MCF 10A (cell line): ENCODE measurements around the gene C1orf174. TPM values are rescaled to one million over a fixed set of nuclear protein-coding genes. Genes with fewer than 3 reads are reported as not detected.

Experiments used
- BruUV-seq: library from RNA; stranded (reverse); fragments of 400-500 nt; replicated peaks from 2 replicates; lab custom pipeline; 2021; lab: Mats Ljungman, UMichigan
- CTCF ChIA-PET: fragments of 300-600 bp; sonication (Branson Sonifier 250); formaldehyde crosslinking; extraction: SDS; loops from one replicate; lab custom pipeline; 2021; ENCODE audit warnings: antibody characterized with exemption, inconsistent platforms; lab: Yijun Ruan, JAX
- POLR2A ChIA-PET: fragments of 300-600, 350-650 bp; sonication (Branson Sonifier 250); formaldehyde crosslinking; extraction: SDS; loops from one replicate; lab custom pipeline; 2020; ENCODE audit warnings: antibody characterized with exemption, inconsistent platforms; lab: Yijun Ruan, JAX
- DNase-seq: peaks from one replicate; pipeline ENCODE4 v3.0.0-alpha.2; 2018; ENCODE audit not compliant: unreplicated experiment
- H3K27ac Mint-ChIP-seq: one replicate; pipeline ENCODE4 v1.8.0; 2022; ENCODE audit warnings: mild to moderate bottlenecking, low read depth, mixed read lengths; ENCODE audit not compliant: unreplicated experiment
- H3K27me3 Mint-ChIP-seq: one replicate; pipeline ENCODE4 v1.8.0; 2022; ENCODE audit warnings: mixed read lengths; ENCODE audit not compliant: insufficient read depth, unreplicated experiment
- H3K36me3 Mint-ChIP-seq: one replicate; pipeline ENCODE4 v1.8.0; 2022; ENCODE audit warnings: mild to moderate bottlenecking, moderate library complexity, mixed read lengths; ENCODE audit not compliant: insufficient read depth, unreplicated experiment
- H3K4me1 Mint-ChIP-seq: one replicate; pipeline ENCODE4 v1.8.0; 2022; ENCODE audit warnings: mixed read lengths; ENCODE audit not compliant: insufficient read depth, unreplicated experiment
- H3K4me3 Mint-ChIP-seq: one replicate; pipeline ENCODE4 v1.8.0; 2022; ENCODE audit warnings: mild to moderate bottlenecking, moderate library complexity, mixed read lengths; ENCODE audit not compliant: unreplicated experiment
- H3K9me3 Mint-ChIP-seq: one replicate; pipeline ENCODE4 v1.8.0; 2022; ENCODE audit warnings: mixed read lengths; ENCODE audit not compliant: unreplicated experiment
- CTCF ChIP-seq: fragments of 200-600 bp; IDR thresholded peaks from one replicate; pipeline ENCODE4 v1.8.0; 2022; ENCODE audit warnings: antibody characterized with exemption, mild to moderate bottlenecking; ENCODE audit not compliant: unreplicated experiment
- intact Hi-C: fragments of 100-400 bp; cut with micrococcal nuclease; formaldehyde crosslinking; loops from 2 replicates; pipeline ENCODE4 v1.14.1; 2022
- total RNA-seq: library from RNA; stranded (reverse); gene quantifications from 2 replicates; pipeline ENCODE4 v1.2.3, GENCODE V29; 2022

The C1orf174 gene
- total RNA-seq, 1 experiment from 2014 or later, result 24.4 TPM

GRCh38 chr1:3895279-3895950 is 4.7 kb downstream of the C1orf174 start:
- Mint-ChIP-seq H3K27me3 (no peaks in the 10 kb centered on the region), H3K4me3 (no peak overlapping the region), H3K4me1 (peaks cover 6% of the 10 kb centered on the region), H3K27ac (no peak overlapping the region), H3K36me3 (peaks cover 8% of the 10 kb centered on the region), H3K9me3 (peaks cover 8% of the 10 kb centered on the region)
- no peak for DNase-seq
- POLR2A ChIA-PET, result interaction anchor here (0.5 kb wide), 1 partner anchor 46 kb away, joined by 3 read pairs; no protein-coding TSS in a partner anchor
- intact Hi-C loops, result no loop called here
- no peak for TF ChIP-seq CTCF
- CTCF ChIA-PET, result interaction anchor here (0.8 to 1.8 kb wide), 2 partner anchors 10 to 37 kb away, joined by 4 to 6 read pairs; no protein-coding TSS in a partner anchor
- BruUV-seq, result no TSS peak

DNA sequence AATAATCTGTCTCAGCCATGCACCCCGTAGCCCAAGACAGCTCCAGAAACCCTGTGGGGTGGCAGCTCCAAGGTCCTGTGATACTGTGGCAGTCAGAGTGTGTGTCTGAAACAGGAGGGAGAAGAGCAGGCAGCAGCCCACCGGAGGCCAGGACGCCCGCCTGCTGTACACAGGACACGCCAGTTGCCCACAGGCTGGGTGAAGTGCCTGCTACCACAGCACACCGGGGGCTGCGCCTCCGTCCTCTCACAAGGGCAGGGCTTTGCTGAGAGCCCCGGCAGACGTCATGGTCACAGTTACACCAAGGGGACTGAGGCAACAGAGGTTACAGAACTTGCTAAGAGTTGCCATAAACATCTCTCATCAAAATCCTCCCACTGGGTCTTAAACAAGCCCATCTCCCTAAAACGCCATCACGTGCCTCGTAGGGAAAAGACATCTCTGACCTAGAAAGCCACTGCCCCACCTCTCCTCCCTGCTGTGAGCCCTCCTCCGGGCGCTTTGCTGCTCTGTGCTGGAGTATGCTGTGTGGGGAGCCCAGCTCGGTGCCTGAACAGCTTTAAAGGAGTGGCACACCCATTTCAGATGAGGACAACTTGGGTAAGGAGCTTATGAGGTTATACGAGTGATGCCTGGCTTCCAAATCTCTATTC is 5.3 kb downstream of the C1orf174 start:
- CTCF ChIA-PET, result interaction anchor here (1.8 kb wide), 1 partner anchor 37 kb away, joined by 6 read pairs; no protein-coding TSS in a partner anchor
- no peak overlapping the region for H3K4me3 Mint-ChIP-seq

DNA sequence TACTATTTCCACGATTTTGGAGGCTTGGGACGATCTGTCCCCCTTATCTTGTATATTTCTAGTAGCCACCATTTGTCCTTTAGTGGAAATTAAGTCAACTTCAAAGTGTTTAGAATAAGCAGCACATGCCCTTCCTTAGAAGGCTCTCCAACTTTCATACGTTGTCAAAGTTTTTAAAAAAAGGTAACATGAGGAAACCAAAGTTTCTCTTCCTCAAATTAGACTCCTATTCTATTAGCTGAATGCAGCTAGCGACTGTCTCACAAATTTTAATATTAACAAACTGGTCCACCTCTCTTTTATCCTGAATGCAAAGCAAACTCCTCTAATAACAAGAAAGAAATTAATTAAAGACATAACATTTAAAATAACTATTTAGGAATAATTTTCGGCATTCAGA is 6.9 kb downstream of the C1orf174 start:
- POLR2A ChIA-PET, result no interaction called here
- Mint-ChIP-seq H3K27me3 (no peaks in the 10 kb centered on the region), H3K4me1 (peaks cover 6% of the 10 kb centered on the region), H3K27ac (peak overlapping the region; percentile 35), H3K9me3 (peaks cover 8% of the 10 kb centered on the region), H3K36me3 (peaks cover 29% of the 10 kb centered on the region), H3K4me3 (no peak overlapping the region)
- intact Hi-C loops, result no loop called here
- CTCF ChIA-PET, result no interaction called here
- no peak for TF ChIP-seq CTCF
- BruUV-seq, result no TSS peak
- DNase-seq, result no peak

More for the DNA sequence above, 5.3 kb downstream of the C1orf174 start:
- no peak for DNase-seq
- intact Hi-C loops, result no loop called here
- POLR2A ChIA-PET, result no interaction called here
- no peak for TF ChIP-seq CTCF
- H3K9me3 Mint-ChIP-seq, result peaks cover 8% of the 10 kb centered on the region
- H3K27me3 Mint-ChIP-seq, result no peaks in the 10 kb centered on the region
- BruUV-seq, result no TSS peak
- peaks cover 6% of the 10 kb centered on the region for H3K4me1 Mint-ChIP-seq
- H3K27ac Mint-ChIP-seq, result no peak overlapping the region
- peaks cover 14% of the 10 kb centered on the region for H3K36me3 Mint-ChIP-seq

DNA sequence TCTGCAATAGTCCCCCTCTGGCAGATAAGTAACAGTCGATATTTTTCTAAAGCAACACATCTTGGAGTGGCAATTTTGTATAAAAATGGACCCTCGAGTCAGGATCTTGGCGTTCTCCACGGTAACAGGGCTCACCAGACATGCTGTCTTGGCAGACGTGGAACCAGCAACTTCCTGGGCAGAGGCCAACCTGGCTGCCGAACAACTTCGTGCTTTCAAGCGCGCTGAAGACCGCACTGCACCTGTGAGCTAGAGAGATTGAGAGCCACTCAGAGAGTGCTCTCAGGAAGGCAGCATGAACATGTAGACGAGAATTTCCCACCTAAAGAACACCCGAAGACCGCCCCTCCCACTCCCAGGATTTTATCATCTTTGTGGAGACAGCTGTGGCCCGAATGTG is 7.3 kb downstream of the C1orf174 start:
- CTCF ChIA-PET, result no interaction called here
- peak overlapping the region; percentile 35 for H3K27ac Mint-ChIP-seq
- no peak overlapping the region for H3K4me3 Mint-ChIP-seq
- DNase-seq, result no peak
- no TSS peak for BruUV-seq
- no peaks in the 10 kb centered on the region for H3K27me3 Mint-ChIP-seq
- intact Hi-C loops, result no loop called here
- TF ChIP-seq CTCF, result no peak
- peaks cover 34% of the 10 kb centered on the region for H3K36me3 Mint-ChIP-seq
- POLR2A ChIA-PET, result no interaction called here
- peaks cover 6% of the 10 kb centered on the region for H3K4me1 Mint-ChIP-seq
- peaks cover 8% of the 10 kb centered on the region for H3K9me3 Mint-ChIP-seq
